Transverse colon (tissue), 4 donors: ENCODE data around the gene GRM8. TPM values are rescaled to one million over a fixed set of nuclear protein-coding genes. Genes with fewer than 3 reads are reported as not detected.

ENCODE experiments used
- DNase-seq: peaks from one replicate; pipeline ENCODE4 v3.0.0-alpha.2; 2019
- H3K27ac ChIP-seq, 4 donors: fragments of 200-600 bp; sonication (generic); 2 replicates each; pipeline ENCODE4 v1.5.1; 2016 to 2018; ENCODE audit warnings: inconsistent platforms in 4 of 4
- H3K27me3 ChIP-seq: fragments of 200-600 bp; sonication (generic); 2 replicates; pipeline ENCODE4 v1.5.1; 2017; ENCODE audit warnings: inconsistent platforms
- H3K36me3 ChIP-seq, 4 donors: fragments of 200-600 bp; sonication (generic); 2 replicates each; pipeline ENCODE4 v1.5.1; 2017 to 2019; ENCODE audit warnings: inconsistent platforms in 4 of 4
- H3K4me1 ChIP-seq, 4 donors: fragments of 200-600 bp; sonication (generic); 2 replicates each; pipeline ENCODE4 v1.5.1; 2017 to 2020; ENCODE audit warnings: inconsistent platforms in 4 of 4
- H3K4me3 ChIP-seq, 4 donors: fragments of 200-600 bp; sonication (generic); 1 replicate in 1 of 4; 2 replicates in 3 of 4; pipeline versions ENCODE4 v1.5.1 to v1.6.1; 2017 to 2019; ENCODE audit warnings: inconsistent platforms in 4 of 4
- H3K9me3 ChIP-seq, 2 donors: fragments of 200-600 bp; sonication (generic); 2 replicates each; pipeline ENCODE4 v1.5.1; 2017 to 2019; ENCODE audit warnings: inconsistent platforms in 2 of 2
- EP300 ChIP-seq: sonication (generic); formaldehyde crosslinking; IDR thresholded peaks from one replicate; pipeline ENCODE4 v1.6.1; 2017; ENCODE audit warnings: antibody characterized with exemption, low read depth
- POLR2A ChIP-seq: fragments of 450-650 bp; IDR thresholded peaks from one replicate; pipeline ENCODE4 v1.6.1; 2016; ENCODE audit warnings: antibody characterized with exemption, mild to moderate bottlenecking, moderate library complexity
- POLR2AphosphoS5 ChIP-seq, 3 donors: sonication (generic); formaldehyde crosslinking; IDR thresholded peaks; one replicate each; pipeline ENCODE4 v1.6.1; 2016; ENCODE audit warnings: antibody characterized with exemption in 3 of 3
- WGBS, 2 donors: methylation state at CpG; one replicate each; pipeline ENCODE4 v1.1.5; 2018; ENCODE audit warnings: low coverage in 1 of 2; 5-methylcytosine and 5-hydroxymethylcytosine counted together
- in situ Hi-C, 4 donors: fragments of 200-750 bp; cut with MboI; loops; one replicate each; pipeline versions ENCODE4 v1.15.0 to v1.15.1; 2017; ENCODE audit warnings: low sequenced_read_pairs in 3 of 4, low pct_ligation_motif_present in 1 of 4, low pct_unique_long_range_greater_than_20kb in 1 of 4
- intact Hi-C: fragments of 100-400 bp; cut with DNase I; formaldehyde crosslinking; loops from one replicate; pipeline ENCODE4 v1.15.1; 2023; ENCODE audit warnings: low total_unique reads
- total RNA-seq, 4 donors: library from RNA; depleted of rRNA; stranded (reverse); fragments of >200 nt; gene quantifications; one replicate each; pipeline ENCODE4 v1.1.0, GENCODE V29; 2016
- TF ChIP-seq, protein P1 (sequence below), 5 experiments: fragments of 200-600 bp in 3 of 5; fragments of 450-650 bp in 2 of 5; sonication (generic) in 3 of 5; IDR thresholded peaks; 1 replicate in 2 of 5; 2 replicates in 3 of 5; pipeline ENCODE4 v1.5.1; 2016 to 2017; ENCODE audit warnings: antibody characterized with exemption in 5 of 5, inconsistent platforms in 3 of 5, mild to moderate bottlenecking in 2 of 5, moderate library complexity in 1 of 5

Gene GRM8
- total RNA-seq, 4 donors from 2014 or later: 0.68 to 9.7 (median 2.9) TPM

DNA sequence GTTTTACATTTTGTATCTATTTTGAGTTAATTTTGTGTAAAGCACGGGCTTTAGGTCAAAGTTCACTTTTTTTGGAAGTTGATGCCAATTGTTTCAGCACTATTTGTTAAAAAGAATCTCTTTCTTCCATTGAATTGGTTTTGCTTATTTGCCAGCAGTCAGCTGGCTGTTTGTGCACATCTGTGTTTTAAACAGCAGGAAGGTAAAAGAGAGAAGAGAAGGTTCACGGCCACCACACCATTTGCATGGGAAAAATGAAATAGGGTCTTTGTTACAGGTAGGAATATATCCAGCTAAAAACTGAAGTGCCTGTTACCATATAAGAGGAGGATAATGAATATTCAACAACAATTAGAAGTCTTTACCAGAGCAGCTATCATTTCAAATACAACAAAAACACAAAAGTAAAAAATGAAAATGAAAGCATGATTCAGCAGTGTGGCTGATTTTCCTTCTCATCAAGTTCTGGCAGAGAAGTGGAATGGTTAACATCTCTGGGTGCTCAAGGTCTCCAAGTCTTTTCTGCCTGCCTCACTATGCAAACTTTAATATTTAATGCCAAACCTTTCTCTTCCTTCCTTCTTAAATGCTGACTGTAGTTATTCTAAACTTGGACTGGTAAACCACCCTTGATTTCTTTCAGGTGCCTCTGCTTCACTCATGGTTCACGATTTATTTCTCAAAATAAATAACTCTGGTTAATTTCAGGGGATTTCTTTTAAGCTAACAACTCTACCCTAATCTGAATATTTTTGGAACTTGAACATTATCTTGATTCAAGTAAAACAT, 841.5 kb downstream of the GRM8 start:
- intact Hi-C loops (no loop called here), in situ Hi-C loops (no loop called here)
- H3K36me3 ChIP-seq: no peaks in the 10 kb centered on the region
- no peak overlapping the region for H3K4me3 ChIP-seq
- no peaks in the 10 kb centered on the region for H3K4me1 ChIP-seq
- no peak overlapping the region for H3K27ac ChIP-seq
- H3K9me3 ChIP-seq: no peaks in the 10 kb centered on the region
- H3K27me3 ChIP-seq: no peaks in the 10 kb centered on the region
- TF ChIP-seq POLR2A: no peak
- TF ChIP-seq, protein P1, sequence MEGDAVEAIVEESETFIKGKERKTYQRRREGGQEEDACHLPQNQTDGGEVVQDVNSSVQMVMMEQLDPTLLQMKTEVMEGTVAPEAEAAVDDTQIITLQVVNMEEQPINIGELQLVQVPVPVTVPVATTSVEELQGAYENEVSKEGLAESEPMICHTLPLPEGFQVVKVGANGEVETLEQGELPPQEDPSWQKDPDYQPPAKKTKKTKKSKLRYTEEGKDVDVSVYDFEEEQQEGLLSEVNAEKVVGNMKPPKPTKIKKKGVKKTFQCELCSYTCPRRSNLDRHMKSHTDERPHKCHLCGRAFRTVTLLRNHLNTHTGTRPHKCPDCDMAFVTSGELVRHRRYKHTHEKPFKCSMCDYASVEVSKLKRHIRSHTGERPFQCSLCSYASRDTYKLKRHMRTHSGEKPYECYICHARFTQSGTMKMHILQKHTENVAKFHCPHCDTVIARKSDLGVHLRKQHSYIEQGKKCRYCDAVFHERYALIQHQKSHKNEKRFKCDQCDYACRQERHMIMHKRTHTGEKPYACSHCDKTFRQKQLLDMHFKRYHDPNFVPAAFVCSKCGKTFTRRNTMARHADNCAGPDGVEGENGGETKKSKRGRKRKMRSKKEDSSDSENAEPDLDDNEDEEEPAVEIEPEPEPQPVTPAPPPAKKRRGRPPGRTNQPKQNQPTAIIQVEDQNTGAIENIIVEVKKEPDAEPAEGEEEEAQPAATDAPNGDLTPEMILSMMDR (IDR thresholded peaks at IDR 0.05): no peak
- TF ChIP-seq EP300: no peak
- no peak for TF ChIP-seq POLR2AphosphoS5 (IDR thresholded peaks at IDR 0.05)
- 46 to 52% methylated on average over 3 of the region's 3 CpGs for WGBS, 2 donors
- DNase-seq: no peak

DNA sequence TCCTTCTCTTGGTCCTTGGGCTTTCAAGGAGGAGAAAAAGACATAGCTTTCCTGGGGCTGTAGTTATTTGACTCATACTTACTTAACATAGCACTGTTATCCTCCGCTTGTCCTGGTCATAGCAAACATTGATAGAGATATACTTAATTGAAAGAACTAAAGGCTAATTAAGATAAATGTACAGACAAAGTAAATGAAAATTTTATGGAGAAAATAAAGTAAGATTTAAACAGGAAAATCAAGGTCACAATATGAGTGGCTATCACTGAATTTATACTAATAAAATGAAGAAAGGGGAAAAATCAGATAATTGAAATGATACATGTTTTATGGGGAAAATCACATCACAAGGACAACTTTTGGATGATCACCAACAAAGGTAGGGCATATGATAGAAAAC, 849.7 kb downstream of the GRM8 start:
- in situ Hi-C loops (no loop called here), intact Hi-C loops (no loop called here)
- no peak overlapping the region for H3K27ac ChIP-seq
- WGBS, 2 donors: 80 to 85% methylated on average over 1 of the region's 1 CpG
- H3K4me1 ChIP-seq: no peaks in the 10 kb centered on the region
- TF ChIP-seq, protein P1 (IDR thresholded peaks at IDR 0.05): no peak
- no peak for TF ChIP-seq EP300
- TF ChIP-seq POLR2A: no peak
- no peak for TF ChIP-seq POLR2AphosphoS5 (IDR thresholded peaks at IDR 0.05)
- H3K4me3 ChIP-seq: no peak overlapping the region
- H3K9me3 ChIP-seq: no peaks in the 10 kb centered on the region
- no peaks in the 10 kb centered on the region for H3K36me3 ChIP-seq
- no peaks in the 10 kb centered on the region for H3K27me3 ChIP-seq
- DNase-seq: no peak

DNA sequence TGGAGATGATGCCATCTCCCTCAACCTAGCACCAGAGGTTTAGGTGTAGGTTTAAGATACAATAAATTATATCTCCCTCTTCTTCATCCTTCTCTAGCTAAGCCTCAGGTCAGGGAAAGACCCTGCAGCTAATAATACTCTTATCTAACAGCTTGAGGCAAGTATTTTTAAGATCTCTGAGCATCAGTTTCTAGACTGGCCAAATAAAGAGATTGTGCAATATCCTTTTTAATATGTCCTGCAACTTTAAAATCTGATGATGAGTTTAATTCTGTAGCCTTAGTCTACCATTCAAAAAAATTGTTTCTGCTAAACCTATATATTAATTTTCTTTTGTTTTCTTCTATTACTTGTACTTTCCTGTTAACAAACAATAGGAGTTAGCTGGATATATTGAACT, 850.8 kb downstream of the GRM8 start:
- Histone ChIP-seq H3K27ac (no peak overlapping the region), H3K9me3 (no peaks in the 10 kb centered on the region), H3K4me1 (no peaks in the 10 kb centered on the region), H3K27me3 (no peaks in the 10 kb centered on the region), H3K4me3 (no peak overlapping the region), H3K36me3 (no peaks in the 10 kb centered on the region)
- DNase-seq: no peak
- TF ChIP-seq, protein P1 (IDR thresholded peaks at IDR 0.05): no peak
- TF ChIP-seq POLR2AphosphoS5 (IDR thresholded peaks at IDR 0.05) (no peak), POLR2A (no peak), EP300 (no peak)
- in situ Hi-C loops (no loop called here), intact Hi-C loops (no loop called here)

DNA sequence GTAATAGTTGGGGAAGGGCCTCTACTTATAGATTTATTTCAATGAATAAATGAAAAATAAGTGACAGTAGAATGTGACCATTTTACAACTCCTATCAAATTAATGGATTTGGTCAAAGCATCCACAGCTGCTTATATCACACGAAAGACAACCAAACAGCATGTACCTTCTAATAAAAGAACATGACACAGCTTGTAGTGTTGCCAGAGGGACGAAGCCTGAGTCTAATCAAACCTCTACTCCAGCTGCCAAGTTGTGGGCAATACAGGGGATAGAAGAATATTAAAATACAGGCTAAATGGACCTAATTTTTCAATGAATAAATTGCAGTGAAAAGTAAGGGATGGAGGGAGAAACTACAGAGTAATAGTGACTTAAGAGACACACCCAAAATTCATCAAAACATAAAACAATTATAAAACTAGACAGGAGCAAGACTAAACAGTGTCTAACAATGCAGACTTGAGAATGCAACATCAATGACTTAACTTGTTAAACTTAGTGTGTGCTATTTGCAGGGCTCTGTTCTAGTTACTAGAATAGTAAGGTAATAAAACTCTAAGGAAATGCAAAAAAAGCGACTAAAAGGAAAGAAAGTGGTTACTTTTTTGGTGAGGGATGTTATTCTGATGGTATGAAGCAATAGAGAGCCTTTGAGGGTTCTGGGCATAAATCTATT, 853.8 kb downstream of the GRM8 start:
- intact Hi-C loops: no loop called here
- WGBS, 2 donors: 59 to 76% methylated on average over 3 of the region's 3 CpGs

More for the DNA sequence above, 853.8 kb downstream of the GRM8 start:
- H3K9me3 ChIP-seq: no peaks in the 10 kb centered on the region
- H3K27ac ChIP-seq: no peak overlapping the region
- no peak for DNase-seq
- TF ChIP-seq EP300 (no peak), POLR2A (no peak), POLR2AphosphoS5 (IDR thresholded peaks at IDR 0.05) (no peak)
- TF ChIP-seq, protein P1 (IDR thresholded peaks at IDR 0.05): no peak
- no peak overlapping the region for H3K4me3 ChIP-seq
- H3K36me3 ChIP-seq: no peaks in the 10 kb centered on the region
- H3K27me3 ChIP-seq: no peaks in the 10 kb centered on the region
- in situ Hi-C loops: no loop called here
- H3K4me1 ChIP-seq: no peaks in the 10 kb centered on the region
